ENCODE data around the gene STH.

STH gene

DNA sequence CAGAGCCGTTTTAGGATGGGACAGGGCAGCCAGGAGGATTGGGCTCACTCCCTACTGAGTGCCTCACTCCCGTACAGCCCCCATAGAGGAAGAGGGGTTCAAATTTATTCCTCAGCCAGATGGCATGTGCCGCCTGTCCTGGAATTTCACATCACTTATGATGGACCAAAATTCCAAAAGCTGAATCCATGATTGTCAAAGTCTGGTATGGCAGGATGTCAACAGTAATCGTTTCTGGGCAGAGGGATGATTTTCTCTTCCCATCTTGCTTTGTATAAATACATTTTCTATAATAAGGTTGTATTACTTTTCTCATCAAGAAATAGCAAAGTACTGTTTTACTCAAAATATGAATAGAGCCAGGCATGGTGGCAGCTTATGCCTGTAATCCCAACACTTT is 38.7 kb upstream of the STH start:
- TF ChIP-seq JUND (IDR thresholded peaks at IDR 0.05; ENCODE audit: low read depth): no peak
- in situ Hi-C loops (cut with HindIII; ENCODE audit: low pct_unique_long_range_greater_than_20kb, low sequenced_read_pairs): no loop called here
- no peak for DNase-seq (ENCODE audit: low read depth in 1 of 2, low spot score in 1 of 2)

GRCh38 chr17:45961206-45961605 is 37.8 kb upstream of the STH start:
- TF ChIP-seq JUND (IDR thresholded peaks at IDR 0.05; ENCODE audit: low read depth): no peak
- in situ Hi-C loops (cut with HindIII; ENCODE audit: low pct_unique_long_range_greater_than_20kb, low sequenced_read_pairs): no loop called here
- no peak for DNase-seq (ENCODE audit: low read depth in 1 of 2, low spot score in 1 of 2)

DNA sequence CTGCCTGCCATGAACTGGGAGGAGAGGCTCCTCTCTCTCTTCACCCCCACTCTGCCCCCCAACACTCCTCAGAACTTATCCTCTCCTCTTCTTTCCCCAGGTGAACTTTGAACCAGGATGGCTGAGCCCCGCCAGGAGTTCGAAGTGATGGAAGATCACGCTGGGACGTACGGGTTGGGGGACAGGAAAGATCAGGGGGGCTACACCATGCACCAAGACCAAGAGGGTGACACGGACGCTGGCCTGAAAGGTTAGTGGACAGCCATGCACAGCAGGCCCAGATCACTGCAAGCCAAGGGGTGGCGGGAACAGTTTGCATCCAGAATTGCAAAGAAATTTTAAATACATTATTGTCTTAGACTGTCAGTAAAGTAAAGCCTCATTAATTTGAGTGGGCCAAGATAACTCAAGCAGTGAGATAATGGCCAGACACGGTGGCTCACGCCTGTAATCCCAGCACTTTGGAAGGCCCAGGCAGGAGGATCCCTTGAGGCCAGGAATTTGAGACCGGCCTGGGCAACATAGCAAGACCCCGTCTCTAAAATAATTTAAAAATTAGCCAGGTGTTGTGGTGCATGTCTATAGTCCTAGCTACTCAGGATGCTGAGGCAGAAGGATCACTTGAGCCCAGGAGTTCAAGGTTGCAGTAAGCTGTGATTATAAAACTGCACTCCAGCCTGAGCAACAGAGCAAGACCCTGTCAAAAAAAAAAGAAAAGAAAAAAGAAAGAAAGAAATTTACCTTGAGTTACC is 36.7 kb upstream of the STH start:
- in situ Hi-C loops (cut with HindIII; ENCODE audit: low pct_unique_long_range_greater_than_20kb, low sequenced_read_pairs): no loop called here
- no peak for DNase-seq (ENCODE audit: low read depth in 1 of 2, low spot score in 1 of 2)
- TF ChIP-seq JUND (IDR thresholded peaks at IDR 0.05; ENCODE audit: low read depth): no peak

- DNase-seq (ENCODE audit: low read depth in 1 of 2, low spot score in 1 of 2): no peak
- no peak for TF ChIP-seq JUND (IDR thresholded peaks at IDR 0.05; ENCODE audit: low read depth)
- in situ Hi-C loops (cut with HindIII; ENCODE audit: low pct_unique_long_range_greater_than_20kb, low sequenced_read_pairs): no loop called here
These were observed 35.8 kb upstream of the STH start for GRCh38 chr17:45963283-45963682.

DNA sequence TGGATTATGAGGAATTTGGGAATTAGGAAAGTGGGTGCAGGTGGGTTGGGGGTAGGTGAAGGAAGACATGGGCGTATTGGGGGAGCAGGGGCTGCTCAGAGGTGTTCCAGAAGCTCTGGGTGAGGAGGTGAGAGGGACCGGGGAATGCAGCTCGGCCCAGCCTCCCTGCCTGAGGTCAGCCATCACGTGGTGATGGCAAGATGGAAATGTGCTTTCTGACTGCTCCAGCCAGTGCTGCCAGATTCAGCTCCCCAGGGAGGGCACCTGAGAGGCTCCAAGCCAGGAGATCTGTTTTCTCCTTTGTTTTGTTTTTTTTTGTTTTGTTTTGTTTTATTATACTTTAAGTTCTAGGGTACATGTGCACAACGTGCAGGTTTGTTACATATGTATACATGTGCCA is 35.2 kb upstream of the STH start:
- TF ChIP-seq JUND (IDR thresholded peaks at IDR 0.05; ENCODE audit: low read depth): no peak
- in situ Hi-C loops (cut with HindIII; ENCODE audit: low pct_unique_long_range_greater_than_20kb, low sequenced_read_pairs): no loop called here
- DNase-seq (ENCODE audit: low read depth in 1 of 2, low spot score in 1 of 2): no peak

DNA sequence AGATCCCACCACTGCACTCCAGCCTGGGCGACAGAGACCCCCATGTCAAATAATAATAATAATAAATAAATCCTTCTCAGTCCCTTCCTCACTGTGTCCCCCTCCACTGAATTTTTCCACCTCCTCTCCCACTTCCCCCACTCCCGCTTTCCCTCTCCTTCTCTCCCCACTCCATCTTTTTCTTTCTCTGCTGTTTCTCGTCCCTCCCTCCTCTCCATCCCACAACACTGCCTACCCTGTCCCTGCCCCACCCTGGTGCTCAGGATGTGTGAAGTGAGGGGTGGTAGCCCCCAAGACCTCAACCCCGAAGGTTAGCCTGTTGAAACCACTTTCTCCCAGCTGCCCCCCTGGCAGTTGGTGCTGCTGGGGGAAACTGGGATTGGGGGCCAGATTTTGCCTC is 34.4 kb upstream of the STH start:
- DNase-seq (ENCODE audit: low read depth in 1 of 2, low spot score in 1 of 2): no peak
- in situ Hi-C loops (cut with HindIII; ENCODE audit: low pct_unique_long_range_greater_than_20kb, low sequenced_read_pairs): no loop called here
- no peak for TF ChIP-seq JUND (IDR thresholded peaks at IDR 0.05; ENCODE audit: low read depth)

DNA sequence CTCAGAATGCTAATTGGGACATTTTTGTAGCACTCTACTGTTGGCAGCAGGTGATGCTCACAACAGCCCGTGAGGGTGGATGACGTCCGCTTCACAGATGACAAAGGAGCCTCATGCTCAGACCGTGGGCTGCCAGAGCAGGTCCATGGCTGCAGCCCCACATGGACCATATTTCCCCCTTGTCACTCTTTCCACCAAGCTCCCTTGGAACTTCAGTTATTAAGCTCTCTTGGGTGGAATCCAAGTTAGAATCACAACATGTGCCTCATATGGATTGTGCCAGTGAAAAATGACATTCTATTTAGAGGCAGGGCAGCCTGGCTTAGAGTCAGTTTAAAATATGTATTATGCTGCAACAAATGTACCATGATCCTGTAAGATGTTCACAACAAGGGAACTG is 33.2 kb upstream of the STH start:
- DNase-seq (ENCODE audit: low read depth in 1 of 2, low spot score in 1 of 2): no peak
- in situ Hi-C loops (cut with HindIII; ENCODE audit: low pct_unique_long_range_greater_than_20kb, low sequenced_read_pairs): no loop called here
- no peak for TF ChIP-seq JUND (IDR thresholded peaks at IDR 0.05; ENCODE audit: low read depth)

DNA sequence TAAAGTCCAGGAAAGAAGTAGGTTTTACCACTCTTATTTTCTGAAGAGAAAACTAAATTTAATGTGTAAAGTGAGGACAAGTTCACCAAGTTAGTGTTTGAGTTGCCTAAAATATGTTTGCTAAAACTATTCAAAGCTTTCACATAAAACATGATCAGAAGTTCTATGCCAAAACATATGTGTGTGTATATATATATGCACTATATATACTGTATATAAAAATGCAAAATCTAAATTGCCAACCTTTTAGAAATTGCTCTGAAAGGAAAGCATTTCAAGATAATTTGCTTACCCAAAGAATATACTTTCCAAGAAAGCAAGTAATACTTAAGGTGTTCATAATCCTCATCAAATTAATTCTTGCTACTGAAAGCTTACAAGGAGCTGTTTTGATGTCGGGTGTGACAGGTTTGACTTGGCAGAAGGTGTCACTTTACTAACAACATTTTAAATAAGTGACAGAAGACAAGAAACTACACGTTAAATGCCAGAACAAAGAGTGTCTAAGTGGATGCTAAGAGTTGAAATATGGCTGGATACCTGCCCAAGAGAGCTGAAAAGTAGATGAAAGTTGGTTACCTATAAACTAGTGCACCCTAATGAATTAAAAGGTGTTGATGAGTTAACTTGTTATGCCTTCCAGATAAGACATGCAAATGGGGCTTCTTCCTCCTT is 32.3 kb upstream of the STH start:
- in situ Hi-C loops (cut with HindIII; ENCODE audit: low pct_unique_long_range_greater_than_20kb, low sequenced_read_pairs): no loop called here
- no peak for TF ChIP-seq JUND (IDR thresholded peaks at IDR 0.05; ENCODE audit: low read depth)
- DNase-seq (ENCODE audit: low read depth in 1 of 2, low spot score in 1 of 2): no peak

DNA sequence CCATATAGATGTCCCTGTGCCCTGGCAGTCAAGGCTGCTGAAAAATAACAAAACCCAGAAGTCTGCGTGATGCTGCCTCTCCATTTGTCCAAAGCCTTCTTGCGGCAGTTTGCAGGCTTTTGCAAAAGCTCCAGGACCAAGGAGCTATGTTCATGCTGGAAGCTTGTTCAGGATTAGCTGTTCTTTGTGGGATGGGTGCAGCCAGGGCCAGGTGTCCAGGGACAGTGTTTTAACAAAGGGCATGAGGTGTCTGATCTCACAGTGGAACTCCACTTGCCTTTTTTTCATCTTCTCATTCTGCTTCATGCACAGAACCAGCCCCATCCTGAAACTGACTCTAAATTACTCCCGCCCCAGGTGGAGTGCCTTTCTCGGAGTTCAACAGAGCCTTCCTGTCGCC is 31.7 kb upstream of the STH start:
- no peak for TF ChIP-seq JUND (IDR thresholded peaks at IDR 0.05; ENCODE audit: low read depth)
- in situ Hi-C loops (cut with HindIII; ENCODE audit: low pct_unique_long_range_greater_than_20kb, low sequenced_read_pairs): no loop called here
- DNase-seq (ENCODE audit: low read depth in 1 of 2, low spot score in 1 of 2): no peak

- DNase-seq (ENCODE audit: low read depth in 1 of 2, low spot score in 1 of 2): no peak
- in situ Hi-C loops (cut with HindIII; ENCODE audit: low pct_unique_long_range_greater_than_20kb, low sequenced_read_pairs): no loop called here
- no peak for TF ChIP-seq JUND (IDR thresholded peaks at IDR 0.05; ENCODE audit: low read depth)
These were observed 30.3 kb upstream of the STH start for GRCh38 chr17:45968732-45969131.

GRCh38 chr17:45969726-45970125 is 29.3 kb upstream of the STH start:
- no peak for DNase-seq (ENCODE audit: low read depth in 1 of 2, low spot score in 1 of 2)
- TF ChIP-seq JUND (IDR thresholded peaks at IDR 0.05; ENCODE audit: low read depth): no peak
- in situ Hi-C loops (cut with HindIII; ENCODE audit: low pct_unique_long_range_greater_than_20kb, low sequenced_read_pairs): no loop called here

DNA sequence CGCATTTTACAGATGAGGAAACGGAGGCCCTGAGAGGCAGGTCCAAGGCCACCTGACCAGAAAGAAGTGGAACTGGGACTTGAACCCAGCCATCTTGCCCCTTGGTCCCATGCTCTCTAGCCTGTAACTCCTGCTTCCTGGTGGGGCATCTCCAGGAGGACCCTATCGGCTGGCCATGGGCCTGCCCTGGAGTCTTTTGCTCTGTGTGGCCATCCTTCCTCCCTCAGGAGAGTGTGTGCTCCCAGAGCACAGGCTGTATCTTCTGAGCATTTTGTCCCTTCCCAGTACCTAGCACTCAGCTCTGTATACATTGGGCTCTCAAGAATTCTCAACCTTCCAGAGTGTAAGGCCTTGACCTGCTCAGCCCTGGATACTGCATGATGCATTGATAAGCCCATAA is 28.4 kb upstream of the STH start:
- TF ChIP-seq JUND (IDR thresholded peaks at IDR 0.05; ENCODE audit: low read depth): no peak
- in situ Hi-C loops (cut with HindIII; ENCODE audit: low pct_unique_long_range_greater_than_20kb, low sequenced_read_pairs): no loop called here
- DNase-seq (ENCODE audit: low read depth in 1 of 2, low spot score in 1 of 2): no peak

GRCh38 chr17:45971698-45972141 is 27.3 kb upstream of the STH start:
- in situ Hi-C loops (cut with HindIII; ENCODE audit: low pct_unique_long_range_greater_than_20kb, low sequenced_read_pairs): no loop called here
- no peak for DNase-seq (ENCODE audit: low read depth in 1 of 2, low spot score in 1 of 2)
- no peak for TF ChIP-seq JUND (IDR thresholded peaks at IDR 0.05; ENCODE audit: low read depth)

All from T47D (cell line).